HG03442 (cell line): ENCODE data around the gene DYRK1A.
"Not testable (repeated sequence)": the region's sequence is repeated elsewhere in the genome, so short reads cannot be mapped to it uniquely, and the experiment has no call there.

Source experiments
- ATAC-seq: cut with Tn5 transposase; IDR thresholded peaks from one replicate; pipeline ENCODE4 v1.9.1; 2021; ENCODE audit warnings: mild to moderate bottlenecking, moderate library complexity; ENCODE audit not compliant: unreplicated experiment

The DYRK1A gene

DNA sequence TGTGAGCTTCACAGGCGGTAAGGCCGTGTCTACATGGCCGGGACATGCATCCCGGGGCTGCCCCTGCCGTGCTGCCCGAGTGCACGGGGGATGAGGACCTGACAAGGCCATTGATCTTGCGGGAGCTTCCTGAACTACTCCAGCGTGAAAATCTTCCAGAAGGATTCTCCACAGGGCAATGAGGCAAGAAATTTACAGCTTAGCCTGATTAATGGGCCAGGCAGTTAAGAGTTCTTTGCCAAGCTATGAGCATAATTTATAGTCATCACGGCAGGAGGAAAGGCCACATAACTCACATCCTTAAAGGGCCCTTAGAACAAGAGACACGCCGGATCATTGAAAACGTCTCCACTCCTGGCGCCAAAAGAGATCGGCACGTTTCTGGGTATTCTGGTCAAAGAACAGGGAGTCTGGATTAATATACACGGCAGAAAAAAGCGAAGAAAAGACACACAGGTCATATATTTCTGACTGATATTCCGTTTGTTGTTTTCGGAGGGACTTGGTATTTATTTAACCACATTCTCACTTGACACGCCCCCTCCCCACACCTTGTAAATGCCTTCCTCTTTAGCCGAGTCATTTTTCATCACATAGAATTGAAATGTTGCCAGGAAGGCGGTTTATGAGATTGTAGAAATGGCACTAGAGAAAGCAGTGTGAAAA lies 180.5 kb downstream of the DYRK1A start:
- no peak for ATAC-seq

DNA sequence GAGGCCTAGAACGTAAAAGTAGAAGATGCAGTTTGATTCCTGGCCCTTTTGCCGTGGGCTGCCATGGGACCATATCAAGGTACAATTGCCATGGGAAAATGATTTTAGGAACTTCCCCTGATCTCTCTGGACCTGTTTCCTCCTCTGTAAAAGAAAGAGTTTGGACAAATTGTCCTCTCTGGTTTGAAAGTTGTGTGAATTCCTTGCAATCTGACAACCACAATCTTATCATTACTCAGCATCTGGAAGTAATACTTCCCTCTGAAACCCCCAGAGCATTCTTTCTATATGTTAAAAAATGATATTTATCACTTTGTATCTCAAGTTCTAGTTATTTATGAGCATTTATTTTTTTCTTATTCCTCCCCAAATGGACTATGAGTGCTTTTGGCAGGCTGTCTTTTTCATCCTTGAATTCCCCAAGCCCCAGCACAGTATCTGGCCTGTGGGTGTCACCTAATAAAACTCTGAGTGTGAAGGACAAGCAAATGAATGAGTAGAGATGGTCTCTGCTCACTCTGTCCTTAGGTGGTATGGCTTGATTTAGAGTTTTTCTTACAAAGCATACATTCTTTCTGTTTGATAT lies 181.1 kb downstream of the DYRK1A start:
- ATAC-seq = no peak

DNA sequence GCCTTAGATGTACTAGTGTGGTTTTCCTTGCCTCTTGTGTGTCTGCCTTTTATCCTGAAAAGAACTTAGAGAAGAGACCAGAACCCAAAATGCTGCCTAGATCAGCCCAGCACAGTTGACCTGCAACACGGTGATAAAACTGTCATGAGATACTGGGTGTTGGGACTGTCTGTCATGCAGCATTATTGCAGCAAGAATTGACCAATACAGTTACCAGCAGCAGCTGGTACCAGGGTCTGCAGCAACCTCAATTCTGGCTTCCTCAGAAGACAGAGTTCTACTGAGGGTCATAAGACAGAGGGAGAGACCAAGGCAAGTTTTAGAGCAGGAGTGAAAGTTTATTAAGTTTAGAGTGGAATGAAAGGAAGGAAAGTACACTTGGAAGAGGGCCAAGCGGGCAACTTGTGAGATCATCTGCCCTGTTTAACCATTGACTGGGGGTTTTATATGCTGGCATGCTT lies 182.0 kb downstream of the DYRK1A start:
- no peak for ATAC-seq

GRCh38 chr21:37549730-37550129 lies 183.2 kb downstream of the DYRK1A start:
- ATAC-seq = not testable (repeated sequence)

DNA sequence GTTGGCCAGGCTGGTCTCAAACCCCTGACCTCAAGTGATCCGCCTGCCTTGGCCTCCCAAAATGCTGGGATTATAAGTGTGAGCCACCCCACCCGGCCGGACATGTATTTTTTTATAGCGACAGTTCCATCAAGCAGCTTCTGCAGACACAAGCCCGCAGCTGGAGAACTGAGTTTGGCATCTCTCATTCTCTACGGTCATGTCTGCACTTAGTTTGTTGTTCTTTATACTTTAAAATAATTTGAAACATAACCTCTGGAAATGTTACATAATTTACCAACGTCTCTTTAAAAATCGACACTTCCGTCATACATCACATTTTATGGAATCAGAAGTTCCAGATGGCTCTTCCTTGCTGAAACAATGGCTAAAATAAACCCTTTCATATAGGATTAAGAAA lies 183.6 kb downstream of the DYRK1A start:
- no peak for ATAC-seq

DNA sequence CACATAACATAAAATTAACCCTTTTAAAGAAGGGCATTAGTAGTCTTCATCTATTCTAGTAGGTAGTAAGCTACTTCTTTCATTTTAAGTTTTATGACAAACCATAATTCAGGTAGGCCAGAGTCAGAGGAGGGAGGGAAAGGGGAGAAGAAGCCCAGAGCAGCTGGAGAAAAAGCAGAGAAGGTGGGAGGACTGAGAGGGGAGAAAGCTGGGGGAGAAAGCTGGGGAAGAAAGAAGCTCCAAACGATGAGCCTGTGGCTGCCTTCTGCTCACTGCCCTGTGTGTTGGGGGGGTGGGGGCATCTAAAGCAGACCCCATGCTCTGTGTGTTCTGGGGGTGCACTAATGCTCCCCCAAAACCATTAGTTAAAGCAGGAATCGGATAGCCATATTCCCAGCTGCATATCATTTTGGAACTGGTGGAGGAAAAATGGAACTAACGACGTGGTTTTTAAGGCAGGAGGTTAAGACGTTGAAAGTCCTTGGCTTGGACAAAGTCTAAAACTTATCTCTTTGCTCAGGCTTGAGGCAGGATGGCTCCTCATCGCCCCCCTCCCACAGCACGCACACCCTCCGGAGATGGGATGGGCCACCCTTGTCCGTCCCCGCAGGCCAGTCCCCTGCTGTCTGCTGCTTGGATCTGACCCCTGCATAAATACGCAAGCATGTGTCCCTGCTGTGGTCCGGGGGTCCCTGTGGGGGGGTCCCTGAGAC lies 184.2 kb downstream of the DYRK1A start:
- no peak for ATAC-seq

- no peak for ATAC-seq
Measured at GRCh38 chr21:37551331-37551992, 184.9 kb downstream of the DYRK1A start.

- ATAC-seq = no peak
Measured at GRCh38 chr21:37551993-37552355, 185.4 kb downstream of the DYRK1A start.

DNA sequence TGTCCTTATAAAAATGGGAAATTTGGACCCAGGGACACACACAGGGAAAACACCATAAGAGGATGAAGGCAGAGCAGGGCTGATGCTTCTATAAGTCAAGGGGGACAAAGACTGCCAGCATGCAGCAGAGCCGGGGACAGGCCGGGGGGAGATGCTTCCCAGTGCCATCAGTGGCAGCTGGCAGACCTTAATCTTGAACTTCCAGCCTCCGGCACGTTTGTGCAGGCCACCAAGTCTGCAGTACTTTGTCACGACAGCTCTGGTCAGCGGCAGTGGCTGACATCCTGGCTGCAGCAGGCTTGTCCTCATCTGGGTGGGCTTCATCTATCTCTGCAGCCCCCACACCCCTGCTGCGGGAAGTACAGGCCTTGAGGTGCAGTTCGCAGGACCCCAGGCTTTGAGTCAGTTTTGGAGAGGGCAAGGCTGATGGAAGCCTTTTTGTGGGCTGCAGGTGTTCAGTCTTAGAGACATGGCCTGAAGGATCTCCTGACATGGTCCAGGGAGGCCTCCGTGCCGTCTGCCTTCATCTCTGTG lies 186.0 kb downstream of the DYRK1A start:
- ATAC-seq = no peak

- ATAC-seq = no peak
Measured at GRCh38 chr21:37553078-37553481, 186.5 kb downstream of the DYRK1A start.

GRCh38 chr21:37554661-37555379 lies 188.2 kb downstream of the DYRK1A start:
- ATAC-seq = no peak

GRCh38 chr21:37555672-37556261 lies 189.2 kb downstream of the DYRK1A start:
- no peak for ATAC-seq

DNA sequence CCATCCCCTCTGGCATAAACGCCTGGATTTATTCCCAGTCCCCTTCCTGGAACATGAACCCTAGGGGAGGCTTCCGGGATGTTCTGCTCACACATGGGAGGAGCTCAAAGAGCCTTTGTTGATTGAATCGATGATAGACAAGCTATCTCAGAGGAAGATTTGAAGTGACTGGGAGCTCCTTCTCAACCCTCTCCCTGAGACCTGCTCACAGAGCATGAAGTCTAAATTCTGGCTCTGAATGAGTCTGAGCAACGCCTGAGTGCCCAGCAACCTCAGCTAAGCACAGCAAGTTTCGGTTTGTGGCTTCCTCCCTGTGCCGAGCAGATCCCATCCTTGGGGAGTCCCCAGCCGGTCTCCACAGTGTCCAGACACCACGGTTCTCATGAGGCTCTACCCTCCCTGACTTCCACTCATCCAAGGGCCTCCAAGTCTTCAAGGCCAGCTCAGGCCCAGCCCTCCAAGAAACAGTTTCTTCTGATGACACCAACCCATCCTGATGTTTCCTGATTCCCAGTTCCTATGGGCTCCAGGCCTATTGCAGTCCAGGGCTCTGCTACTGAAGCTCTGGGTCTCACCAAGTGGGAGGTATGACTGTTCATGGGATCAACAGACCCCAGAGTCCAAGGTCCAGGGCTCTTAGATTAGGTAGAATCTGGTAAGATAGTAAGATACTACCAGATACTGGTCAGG lies 190.8 kb downstream of the DYRK1A start:
- peak; percentile 91 for ATAC-seq

DNA sequence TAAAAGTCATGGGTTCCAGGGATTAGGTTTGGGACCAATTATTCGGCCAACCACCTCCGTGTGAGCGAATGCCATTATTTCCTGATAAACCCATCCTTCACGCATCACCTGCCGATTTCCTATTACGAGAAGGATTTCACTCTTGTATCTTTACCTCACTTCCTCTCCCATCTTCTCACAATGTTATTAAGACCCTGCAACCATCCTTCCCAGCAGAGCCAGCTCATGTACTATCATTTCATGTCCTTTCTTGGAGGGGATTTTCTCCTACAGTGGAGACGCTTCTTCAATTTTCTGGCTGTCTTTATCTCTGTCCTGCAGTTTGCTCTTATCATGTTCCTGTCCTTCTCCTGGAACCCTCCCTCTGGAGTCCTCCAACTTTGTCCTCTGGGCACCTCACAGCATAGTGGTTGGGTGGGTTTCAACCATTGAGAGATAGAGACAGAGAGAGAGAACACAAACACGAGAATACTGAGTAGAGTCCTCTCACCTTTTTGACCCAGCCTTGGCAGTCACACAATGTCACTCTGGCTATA lies 192.2 kb downstream of the DYRK1A start:
- no peak for ATAC-seq

DNA sequence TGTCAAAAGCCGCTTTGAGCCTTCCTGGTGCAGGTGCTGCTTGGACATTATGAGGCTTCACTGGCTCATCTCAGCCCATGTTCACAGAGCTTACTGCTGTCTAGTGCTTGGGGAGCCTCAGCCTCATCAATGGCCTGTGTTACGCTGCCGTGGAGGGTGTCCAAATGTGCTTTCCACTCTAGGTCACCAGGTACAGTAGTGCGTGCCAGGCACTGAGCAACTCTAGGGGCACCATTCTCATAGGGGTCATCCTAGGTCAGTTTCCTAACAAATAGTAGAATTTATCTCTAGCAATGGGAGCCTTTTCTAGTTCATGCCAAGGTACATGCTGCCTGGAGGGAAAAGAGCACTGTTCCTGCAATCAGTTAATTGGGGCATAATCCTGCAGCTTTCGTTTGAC lies 193.8 kb downstream of the DYRK1A start:
- no peak for ATAC-seq

DNA sequence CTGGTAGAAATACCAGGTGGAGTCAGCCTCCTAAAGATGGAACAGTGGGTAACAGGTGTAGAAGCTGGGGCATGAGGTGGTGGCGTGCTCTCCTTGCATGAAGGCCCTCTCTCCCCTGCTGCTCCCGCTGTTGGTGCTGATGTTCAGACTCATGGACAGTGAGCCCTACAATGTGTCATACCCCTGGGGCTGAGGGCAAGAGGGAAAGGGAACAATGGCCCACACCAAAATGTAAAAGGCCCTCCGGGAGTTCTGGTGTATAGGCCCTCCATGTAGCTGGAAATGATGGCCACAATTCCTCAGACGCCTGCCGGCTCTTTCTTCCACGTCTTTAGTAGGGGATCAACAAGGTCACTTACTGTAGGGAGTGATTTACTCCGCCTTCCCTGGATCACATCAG lies 194.9 kb downstream of the DYRK1A start:
- ATAC-seq = no peak

- no peak for ATAC-seq
Measured at GRCh38 chr21:37561941-37562919, 195.7 kb downstream of the DYRK1A start.

DNA sequence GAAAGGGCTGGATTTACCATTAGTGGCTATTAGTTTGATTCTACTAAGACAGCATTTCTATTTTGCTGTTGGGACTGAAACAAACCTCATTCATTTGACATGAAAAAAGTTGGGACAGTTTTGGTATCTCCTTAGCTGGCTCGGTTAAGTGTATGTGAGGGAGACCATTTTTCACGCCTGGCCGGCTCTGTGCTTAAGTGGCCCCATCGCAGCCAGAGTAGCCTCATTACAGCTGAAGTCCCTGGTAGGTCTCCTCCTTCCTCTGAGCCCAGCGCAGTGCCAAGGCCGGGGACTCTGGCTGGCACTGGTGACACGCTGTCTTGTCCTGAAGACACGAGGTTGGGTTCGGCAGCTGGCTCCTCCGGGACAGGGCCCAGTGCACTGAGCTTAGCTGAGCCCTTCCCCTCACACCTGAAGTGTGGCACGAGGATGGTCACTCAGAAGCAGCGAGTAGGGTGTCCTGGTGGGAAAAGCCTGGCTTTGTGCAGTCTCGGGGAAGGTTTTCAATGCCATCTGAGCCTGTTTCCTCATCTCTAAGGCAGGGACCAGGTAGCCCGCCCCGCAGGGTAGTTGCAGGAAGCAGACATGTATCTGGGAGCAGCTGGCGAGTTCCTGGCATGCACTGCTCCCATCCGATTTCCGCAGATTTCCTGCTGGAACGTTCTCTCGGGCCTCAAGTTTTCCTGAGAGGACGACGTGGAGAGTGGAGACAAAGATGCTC lies 196.5 kb downstream of the DYRK1A start:
- ATAC-seq = peak; percentile 11
